ENCODE results near the gene TCL1B.

Gene TCL1B

DNA sequence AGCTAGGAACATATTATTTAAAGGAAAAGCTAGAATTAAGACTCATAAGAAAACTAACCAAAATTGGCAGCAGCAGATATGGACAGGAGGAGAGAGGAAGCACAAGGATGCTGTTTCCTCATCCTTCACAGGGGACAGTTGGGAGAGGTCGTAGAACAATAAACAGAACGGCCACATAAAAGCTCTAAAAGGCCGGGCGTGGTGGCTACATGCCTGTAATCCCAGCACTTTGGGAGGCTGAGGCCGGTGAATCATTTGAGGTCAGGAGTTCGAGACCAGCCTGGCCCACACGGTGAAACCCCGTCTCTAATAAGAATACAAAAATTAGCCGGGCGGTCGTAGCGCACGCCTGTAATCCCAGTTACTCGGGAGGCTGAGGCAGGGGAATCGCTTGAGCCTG lies 10.5 kb downstream of the TCL1B start:
- no peak overlapping the region for H3K27ac ChIP-seq (ENCODE audit: low read depth, low read length)
- no CpG with 5 or more reads among the region's 15 CpGs for WGBS (ENCODE audit: extremely low coverage, insufficient coverage, insufficient read length)
- H2AK5ac ChIP-seq (ENCODE audit: low read length) = no peak overlapping the region
- H3K9me3 ChIP-seq (ENCODE audit: insufficient read depth, low read depth, low read length) = peaks cover 2% of the 10 kb centered on the region
- H4K91ac ChIP-seq (ENCODE audit: low read depth, low read length) = no peak overlapping the region
- H3K9ac ChIP-seq (ENCODE audit: low read length) = no peak overlapping the region
- H3K4ac ChIP-seq (ENCODE audit: low read depth, low read length) = no peak overlapping the region
- H3K4me3 ChIP-seq (ENCODE audit: low read depth, low read length) = no peak overlapping the region
- H2AFZ ChIP-seq (ENCODE audit: insufficient read depth, low read length, poor library complexity) = no peak overlapping the region
- no peak overlapping the region for H3K18ac ChIP-seq (ENCODE audit: low read length)
- no peak overlapping the region for H3K23ac ChIP-seq (ENCODE audit: low read length)
- no peak overlapping the region for H2BK12ac ChIP-seq (ENCODE audit: low read length)
- no peak overlapping the region for H3K4me2 ChIP-seq (ENCODE audit: low read length)
- no peak overlapping the region for H4K12ac ChIP-seq (ENCODE audit: low read depth, low read length)
- H2BK5ac ChIP-seq (ENCODE audit: low read depth, low read length, poor library complexity) = no peak overlapping the region
- H4K8ac ChIP-seq (ENCODE audit: low read depth, low read length) = no peak overlapping the region
- H3K14ac ChIP-seq (ENCODE audit: low read length) = no peak overlapping the region
- peaks cover 0 to 2% of the 10 kb centered on the region in 2 experiments for H3K4me1 ChIP-seq (ENCODE audit: control insufficient read depth in 1 of 2, insufficient read depth in 2 of 2, low read length in 2 of 2)
- no peaks in the 10 kb centered on the region for H3K36me3 ChIP-seq (ENCODE audit: control insufficient read depth in 1 of 2, insufficient read depth in 2 of 2, low read length in 2 of 2)
- H2BK120ac ChIP-seq (ENCODE audit: insufficient read depth, low read length, poor library complexity) = no peak overlapping the region
- no peaks in the 10 kb centered on the region for H3K79me1 ChIP-seq (ENCODE audit: low read length)
- DNase-seq = no peak
- H3K27me3 ChIP-seq (ENCODE audit: insufficient read depth, low read length) = no peaks in the 10 kb centered on the region
- H3K79me2 ChIP-seq (ENCODE audit: control insufficient read depth, insufficient read depth, low read length, poor library complexity) = no peaks in the 10 kb centered on the region

DNA sequence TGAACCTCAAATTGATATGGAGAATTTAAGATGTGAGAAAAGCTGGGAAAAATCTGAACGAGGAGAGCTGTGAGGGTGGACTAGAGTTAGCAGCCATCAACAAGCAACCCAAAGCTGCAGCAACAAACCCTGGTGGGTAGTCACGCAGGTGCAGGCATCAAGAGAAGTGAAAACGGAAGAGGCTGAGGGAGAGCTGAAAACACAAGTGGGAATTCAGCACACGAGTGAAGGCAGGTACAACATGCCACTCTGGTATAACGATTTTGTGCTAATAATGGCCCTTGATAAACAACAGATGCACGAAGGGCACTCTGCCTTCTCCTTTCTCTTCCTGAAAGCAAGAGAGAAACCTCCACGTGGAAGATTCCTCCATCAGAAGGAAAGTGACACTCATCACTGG lies 11.5 kb downstream of the TCL1B start:
- H2BK12ac ChIP-seq (ENCODE audit: low read length) = no peak overlapping the region
- no peaks in the 10 kb centered on the region for H3K79me1 ChIP-seq (ENCODE audit: low read length)
- H4K91ac ChIP-seq (ENCODE audit: low read depth, low read length) = no peak overlapping the region
- no peak overlapping the region for H3K27ac ChIP-seq (ENCODE audit: low read depth, low read length)
- no peak overlapping the region for H2AFZ ChIP-seq (ENCODE audit: insufficient read depth, low read length, poor library complexity)
- H3K14ac ChIP-seq (ENCODE audit: low read length) = no peak overlapping the region
- peaks cover 2% of the 10 kb centered on the region for H3K9me3 ChIP-seq (ENCODE audit: insufficient read depth, low read depth, low read length)
- no peak overlapping the region for H3K4ac ChIP-seq (ENCODE audit: low read depth, low read length)
- H2BK120ac ChIP-seq (ENCODE audit: insufficient read depth, low read length, poor library complexity) = no peak overlapping the region
- H2AK5ac ChIP-seq (ENCODE audit: low read length) = no peak overlapping the region
- WGBS (ENCODE audit: extremely low coverage, insufficient coverage, insufficient read length) = no CpG with 5 or more reads among the region's 7 CpGs
- H4K8ac ChIP-seq (ENCODE audit: low read depth, low read length) = no peak overlapping the region
- no peaks in the 10 kb centered on the region for H3K79me2 ChIP-seq (ENCODE audit: control insufficient read depth, insufficient read depth, low read length, poor library complexity)
- no peak overlapping the region for H3K18ac ChIP-seq (ENCODE audit: low read length)
- H3K4me2 ChIP-seq (ENCODE audit: low read length) = no peak overlapping the region
- peak overlapping the region; percentile 19 for H3K9ac ChIP-seq (ENCODE audit: low read length)
- no peak for DNase-seq
- no peak overlapping the region for H3K23ac ChIP-seq (ENCODE audit: low read length)
- peaks cover 0 to 2% of the 10 kb centered on the region in 2 experiments for H3K4me1 ChIP-seq (ENCODE audit: control insufficient read depth in 1 of 2, insufficient read depth in 2 of 2, low read length in 2 of 2)
- no peaks in the 10 kb centered on the region for H3K27me3 ChIP-seq (ENCODE audit: insufficient read depth, low read length)
- H3K36me3 ChIP-seq (ENCODE audit: control insufficient read depth in 1 of 2, insufficient read depth in 2 of 2, low read length in 2 of 2) = no peaks in the 10 kb centered on the region
- H4K12ac ChIP-seq (ENCODE audit: low read depth, low read length) = no peak overlapping the region
- H2BK5ac ChIP-seq (ENCODE audit: low read depth, low read length, poor library complexity) = no peak overlapping the region
- no peak overlapping the region for H3K4me3 ChIP-seq (ENCODE audit: low read depth, low read length)

DNA sequence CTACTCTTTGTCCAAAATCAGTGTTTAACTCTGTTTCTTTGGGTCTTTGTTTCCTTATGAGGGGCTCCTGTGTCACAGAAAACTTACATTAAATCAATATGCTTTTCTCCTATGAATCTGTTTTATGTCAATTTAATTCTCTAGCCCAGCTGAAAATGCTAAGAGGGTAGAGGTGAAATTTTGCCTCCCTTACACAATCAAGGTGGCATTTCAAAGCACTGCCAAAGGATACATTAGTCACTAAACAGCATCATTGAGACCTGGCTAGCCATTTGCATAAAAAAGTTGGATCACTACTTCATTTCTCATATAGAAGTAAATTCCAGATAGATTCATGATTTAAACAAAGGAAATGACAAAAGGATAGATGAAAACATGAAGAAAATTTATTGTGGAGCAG lies 12.1 kb downstream of the TCL1B start:
- Histone ChIP-seq H3K36me3 (ENCODE audit: control insufficient read depth in 1 of 2, insufficient read depth in 2 of 2, low read length in 2 of 2) (no peaks in the 10 kb centered on the region), H3K18ac (ENCODE audit: low read length) (no peak overlapping the region), H3K4ac (ENCODE audit: low read depth, low read length) (no peak overlapping the region), H3K23ac (ENCODE audit: low read length) (no peak overlapping the region), H3K4me1 (ENCODE audit: control insufficient read depth in 1 of 2, insufficient read depth in 2 of 2, low read length in 2 of 2) (peaks cover 0 to 2% of the 10 kb centered on the region in 2 experiments), H2AFZ (ENCODE audit: insufficient read depth, low read length, poor library complexity) (no peak overlapping the region), H3K9me3 (ENCODE audit: insufficient read depth, low read depth, low read length) (no peaks in the 10 kb centered on the region), H4K12ac (ENCODE audit: low read depth, low read length) (no peak overlapping the region), H3K27ac (ENCODE audit: low read depth, low read length) (no peak overlapping the region), H4K91ac (ENCODE audit: low read depth, low read length) (no peak overlapping the region), H3K4me2 (ENCODE audit: low read length) (no peak overlapping the region), H3K79me2 (ENCODE audit: control insufficient read depth, insufficient read depth, low read length, poor library complexity) (no peaks in the 10 kb centered on the region), H2BK120ac (ENCODE audit: insufficient read depth, low read length, poor library complexity) (no peak overlapping the region), H3K4me3 (ENCODE audit: low read depth, low read length) (no peak overlapping the region), H2AK5ac (ENCODE audit: low read length) (no peak overlapping the region), H3K27me3 (ENCODE audit: insufficient read depth, low read length) (no peaks in the 10 kb centered on the region), H2BK5ac (ENCODE audit: low read depth, low read length, poor library complexity) (no peak overlapping the region), H4K8ac (ENCODE audit: low read depth, low read length) (no peak overlapping the region), H3K9ac (ENCODE audit: low read length) (no peak overlapping the region), H3K79me1 (ENCODE audit: low read length) (no peaks in the 10 kb centered on the region), H2BK12ac (ENCODE audit: low read length) (no peak overlapping the region), H3K14ac (ENCODE audit: low read length) (no peak overlapping the region)
- DNase-seq = no peak

DNA sequence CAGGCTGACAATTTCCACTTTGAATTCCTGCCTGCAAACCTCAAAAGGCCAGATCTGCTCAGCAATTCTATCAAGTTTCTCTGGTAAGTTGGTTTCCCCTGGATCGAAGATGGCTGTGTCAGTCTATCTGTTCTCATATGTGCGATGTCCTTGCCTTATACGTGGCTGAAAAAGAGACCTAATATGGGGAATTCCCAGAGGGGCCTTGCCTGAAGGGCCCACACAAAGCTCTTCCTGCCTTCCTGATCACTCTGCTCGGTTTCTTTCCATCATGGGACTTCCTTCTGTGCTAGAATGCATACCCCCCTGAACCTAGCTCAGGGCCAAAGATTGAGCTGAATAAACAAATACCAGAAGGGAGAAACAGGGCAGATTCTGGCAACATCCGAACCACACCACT lies 13.2 kb downstream of the TCL1B start:
- H3K27me3 ChIP-seq (ENCODE audit: insufficient read depth, low read length) = no peaks in the 10 kb centered on the region
- H3K23ac ChIP-seq (ENCODE audit: low read length) = no peak overlapping the region
- H2BK120ac ChIP-seq (ENCODE audit: insufficient read depth, low read length, poor library complexity) = no peak overlapping the region

More for the DNA sequence above, 13.2 kb downstream of the TCL1B start:
- no peak overlapping the region for H4K91ac ChIP-seq (ENCODE audit: low read depth, low read length)
- no peak overlapping the region for H3K18ac ChIP-seq (ENCODE audit: low read length)
- WGBS (ENCODE audit: extremely low coverage, insufficient coverage, insufficient read length) = no CpG with 5 or more reads among the region's 5 CpGs
- no peak overlapping the region for H3K4me2 ChIP-seq (ENCODE audit: low read length)
- no peak overlapping the region for H2BK5ac ChIP-seq (ENCODE audit: low read depth, low read length, poor library complexity)
- no peaks in the 10 kb centered on the region for H3K9me3 ChIP-seq (ENCODE audit: insufficient read depth, low read depth, low read length)
- H2BK12ac ChIP-seq (ENCODE audit: low read length) = no peak overlapping the region
- H2AK5ac ChIP-seq (ENCODE audit: low read length) = no peak overlapping the region
- H3K27ac ChIP-seq (ENCODE audit: low read depth, low read length) = no peak overlapping the region
- H4K8ac ChIP-seq (ENCODE audit: low read depth, low read length) = no peak overlapping the region
- no peak overlapping the region for H3K9ac ChIP-seq (ENCODE audit: low read length)
- H2AFZ ChIP-seq (ENCODE audit: insufficient read depth, low read length, poor library complexity) = no peak overlapping the region
- no peak overlapping the region for H4K12ac ChIP-seq (ENCODE audit: low read depth, low read length)
- H3K14ac ChIP-seq (ENCODE audit: low read length) = no peak overlapping the region
- H3K4me1 ChIP-seq (ENCODE audit: control insufficient read depth in 1 of 2, insufficient read depth in 2 of 2, low read length in 2 of 2) = peaks cover 0 to 2% of the 10 kb centered on the region in 2 experiments
- DNase-seq = no peak
- no peak overlapping the region for H3K4ac ChIP-seq (ENCODE audit: low read depth, low read length)
- H3K79me2 ChIP-seq (ENCODE audit: control insufficient read depth, insufficient read depth, low read length, poor library complexity) = no peaks in the 10 kb centered on the region
- no peak overlapping the region for H3K4me3 ChIP-seq (ENCODE audit: low read depth, low read length)
- no peaks in the 10 kb centered on the region for H3K79me1 ChIP-seq (ENCODE audit: low read length)
- no peaks in the 10 kb centered on the region for H3K36me3 ChIP-seq (ENCODE audit: control insufficient read depth in 1 of 2, insufficient read depth in 2 of 2, low read length in 2 of 2)
